ENCODE data around the gene CPZ. TPM values are rescaled to one million over a fixed set of nuclear protein-coding genes. Genes with fewer than 3 reads are reported as not detected.

The CPZ gene
- total and polyA plus RNA-seq, 7 donors: 0.04 to 0.30 (median 0.08) TPM; not detected in 4

DNA sequence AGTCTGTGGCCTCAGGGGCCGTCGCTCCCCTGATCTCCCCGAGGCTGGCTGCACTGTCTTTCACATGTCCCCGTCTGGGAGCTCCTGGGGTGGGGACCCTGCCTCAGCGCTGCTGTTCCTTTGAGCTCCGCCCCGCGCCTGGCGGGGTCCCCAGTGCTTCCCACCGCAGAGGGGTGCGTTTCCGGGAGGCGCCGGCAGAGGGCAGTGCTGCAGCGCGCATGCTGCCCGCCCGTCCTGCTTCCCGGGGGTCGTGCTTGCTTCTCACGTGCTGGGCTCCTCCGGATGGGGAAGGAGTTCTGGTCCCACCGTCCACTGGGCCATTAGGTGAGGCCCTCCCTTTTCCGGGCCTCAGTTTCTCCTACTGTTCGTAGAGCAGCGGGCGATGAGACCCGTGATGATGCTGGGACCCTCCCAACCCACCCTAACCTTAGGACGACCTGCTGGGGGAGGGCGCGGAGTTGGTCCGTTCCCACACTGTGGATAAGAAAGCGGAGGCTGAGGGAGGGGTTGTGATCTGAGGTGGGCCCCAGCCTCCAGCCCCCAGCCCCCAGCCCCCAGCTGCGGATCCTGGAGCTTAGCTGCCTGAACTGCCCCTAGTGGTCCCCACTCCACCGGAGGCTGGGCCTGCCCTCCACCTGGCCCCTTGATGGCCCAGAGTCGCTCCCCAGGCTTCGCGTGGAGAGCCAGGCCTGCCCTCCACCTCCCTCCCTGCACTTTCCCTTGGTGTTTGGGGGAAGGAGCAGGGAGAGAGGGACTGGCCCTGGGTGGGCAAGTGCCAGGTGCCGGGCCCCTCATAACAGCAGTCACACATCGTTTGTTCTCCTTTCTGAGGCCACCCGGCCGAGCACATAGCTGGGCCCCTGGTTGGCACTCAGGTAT, 15.3 kb downstream of the CPZ start:
- ATAC-seq (peak in 3 of 4 donors; percentile 41 to 52 (median 41)), DNase-seq (no peak)
- Histone ChIP-seq H3K27me3 (ENCODE audit: insufficient read depth in 3 of 3, low read length in 2 of 3) (peaks cover 0 to 2% (median 0%) of the 10 kb centered on the region in 3 donors), H3K9me3 (no peaks in the 10 kb centered on the region), H3K4me1 (no peaks in the 10 kb centered on the region), H3K27ac (no peak overlapping the region), H3K4me3 (no peak overlapping the region), H3K36me3 (ENCODE audit: insufficient read depth in 1 of 2, low read depth in 1 of 2) (no peaks in the 10 kb centered on the region)
- intact Hi-C loops (cut with DNase I): loop anchor here (10.0 kb wide), 2 partner anchors 307 to 1883 kb away; no protein-coding TSS in a partner anchor
- 20 to 24% (median 20%) methylated on average over 39 to 42 of the region's 42 CpGs for WGBS, 3 donors
- TF ChIP-seq, protein P1, sequence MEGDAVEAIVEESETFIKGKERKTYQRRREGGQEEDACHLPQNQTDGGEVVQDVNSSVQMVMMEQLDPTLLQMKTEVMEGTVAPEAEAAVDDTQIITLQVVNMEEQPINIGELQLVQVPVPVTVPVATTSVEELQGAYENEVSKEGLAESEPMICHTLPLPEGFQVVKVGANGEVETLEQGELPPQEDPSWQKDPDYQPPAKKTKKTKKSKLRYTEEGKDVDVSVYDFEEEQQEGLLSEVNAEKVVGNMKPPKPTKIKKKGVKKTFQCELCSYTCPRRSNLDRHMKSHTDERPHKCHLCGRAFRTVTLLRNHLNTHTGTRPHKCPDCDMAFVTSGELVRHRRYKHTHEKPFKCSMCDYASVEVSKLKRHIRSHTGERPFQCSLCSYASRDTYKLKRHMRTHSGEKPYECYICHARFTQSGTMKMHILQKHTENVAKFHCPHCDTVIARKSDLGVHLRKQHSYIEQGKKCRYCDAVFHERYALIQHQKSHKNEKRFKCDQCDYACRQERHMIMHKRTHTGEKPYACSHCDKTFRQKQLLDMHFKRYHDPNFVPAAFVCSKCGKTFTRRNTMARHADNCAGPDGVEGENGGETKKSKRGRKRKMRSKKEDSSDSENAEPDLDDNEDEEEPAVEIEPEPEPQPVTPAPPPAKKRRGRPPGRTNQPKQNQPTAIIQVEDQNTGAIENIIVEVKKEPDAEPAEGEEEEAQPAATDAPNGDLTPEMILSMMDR (IDR thresholded peaks at IDR 0.05): peak; percentile 85

DNA sequence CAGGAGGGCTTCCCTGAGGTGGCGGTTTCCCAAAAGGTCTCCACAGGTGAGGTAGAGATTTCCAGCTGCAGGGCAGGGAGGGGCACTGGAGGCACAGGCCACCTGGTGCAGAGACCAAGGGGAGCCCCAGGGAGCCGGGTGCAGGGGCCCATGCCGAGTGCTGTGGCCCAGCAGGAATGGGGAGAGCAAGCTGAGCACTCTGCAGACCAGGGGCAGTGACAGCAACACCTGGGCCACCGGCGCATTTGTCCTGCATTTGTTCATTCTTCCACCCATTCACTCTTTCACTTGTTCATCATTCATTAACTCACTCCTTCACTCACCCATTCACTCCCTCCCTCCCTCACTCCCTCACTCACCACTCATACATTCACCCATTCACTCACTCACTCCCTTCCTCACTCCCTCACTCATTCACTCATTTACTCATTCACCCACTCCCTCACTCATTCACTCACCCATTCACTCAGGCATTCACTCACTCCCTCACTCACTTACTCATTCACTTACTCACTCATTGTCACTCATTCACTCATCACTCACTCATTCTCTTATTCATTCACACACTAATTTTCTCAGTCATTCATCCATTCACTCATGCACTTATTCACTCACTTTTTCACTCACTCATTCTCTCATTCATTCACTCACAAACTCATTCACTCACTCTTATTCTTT, 16.3 kb downstream of the CPZ start:
- intact Hi-C loops (cut with DNase I): loop anchor here (10.0 kb wide), 2 partner anchors 306 to 1884 kb away; no protein-coding TSS in a partner anchor
- Histone ChIP-seq H3K4me3 (no peak overlapping the region), H3K9me3 (no peaks in the 10 kb centered on the region), H3K27ac (no peak overlapping the region), H3K4me1 (no peaks in the 10 kb centered on the region), H3K27me3 (ENCODE audit: insufficient read depth in 3 of 3, low read length in 2 of 3) (peaks cover 0 to 2% (median 0%) of the 10 kb centered on the region in 3 donors), H3K36me3 (ENCODE audit: insufficient read depth in 1 of 2, low read depth in 1 of 2) (no peaks in the 10 kb centered on the region)
- DNase-seq (no peak), ATAC-seq (no peak)
- 54 to 90% (median 88%) methylated on average over 4 to 5 of the region's 5 CpGs for WGBS, 3 donors
- TF ChIP-seq, protein P1 (IDR thresholded peaks at IDR 0.05): no peak

- intact Hi-C loops (cut with DNase I): loop anchor here (10.0 kb wide), 2 partner anchors 305 to 1885 kb away; no protein-coding TSS in a partner anchor
- ATAC-seq (no peak), DNase-seq (no peak)
- 70 to 87% (median 84%) methylated on average over 6 of the region's 6 CpGs for WGBS, 3 donors
- TF ChIP-seq, protein P1 (IDR thresholded peaks at IDR 0.05): no peak
- Histone ChIP-seq H3K4me1 (no peaks in the 10 kb centered on the region), H3K9me3 (no peaks in the 10 kb centered on the region), H3K27me3 (ENCODE audit: insufficient read depth in 3 of 3, low read length in 2 of 3) (peaks cover 0 to 2% (median 0%) of the 10 kb centered on the region in 3 donors), H3K4me3 (no peak overlapping the region), H3K27ac (no peak overlapping the region), H3K36me3 (ENCODE audit: insufficient read depth in 1 of 2, low read depth in 1 of 2) (no peaks in the 10 kb centered on the region)
Measured at GRCh38 chr4:8609406-8609805, 16.8 kb downstream of the CPZ start.

DNA sequence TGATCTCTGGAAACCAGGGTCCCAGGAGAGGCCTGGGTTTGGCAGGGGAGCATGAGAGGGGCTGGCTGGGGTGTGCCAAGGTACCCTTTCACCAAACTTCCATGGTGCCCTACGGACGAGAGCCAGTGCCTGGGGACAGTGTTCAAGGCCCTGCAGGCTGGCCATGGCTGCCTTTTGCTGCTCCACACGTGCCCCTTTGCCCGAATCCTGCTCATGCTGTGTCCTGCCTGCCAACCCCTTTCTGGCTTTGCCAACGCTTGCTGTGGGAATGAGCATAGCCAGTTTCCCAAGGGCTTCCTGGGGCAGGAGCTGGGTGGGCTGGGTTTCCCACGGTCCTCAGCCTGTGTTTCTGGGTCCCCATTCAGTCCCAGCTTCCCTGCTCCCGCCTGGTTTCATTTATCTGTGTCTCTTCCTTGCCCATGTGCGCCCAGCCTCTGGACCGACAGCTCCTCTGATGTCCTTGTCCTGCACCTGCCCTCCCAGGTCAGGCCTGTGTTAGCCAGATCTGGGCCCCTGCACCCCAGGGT, 17.3 kb downstream of the CPZ start:
- DNase-seq (no peak), ATAC-seq (no peak)
- Histone ChIP-seq H3K27me3 (ENCODE audit: insufficient read depth in 3 of 3, low read length in 2 of 3) (peaks cover 0 to 2% (median 0%) of the 10 kb centered on the region in 3 donors), H3K27ac (no peak overlapping the region), H3K36me3 (ENCODE audit: insufficient read depth in 1 of 2, low read depth in 1 of 2) (no peaks in the 10 kb centered on the region), H3K4me3 (no peak overlapping the region), H3K9me3 (no peaks in the 10 kb centered on the region), H3K4me1 (no peaks in the 10 kb centered on the region)
- intact Hi-C loops (cut with DNase I): loop anchor here (10.0 kb wide), 2 partner anchors 305 to 1885 kb away; no protein-coding TSS in a partner anchor
- 47 to 75% (median 50%) methylated on average over 9 of the region's 9 CpGs for WGBS, 3 donors
- TF ChIP-seq, protein P1 (IDR thresholded peaks at IDR 0.05): no peak
